Activated CD4-positive, alpha-beta T cell treated with anti-CD3 and anti-CD28 coated beads, Interleukin-2, amount 50 U/mL, for 48 hours (primary cell): ENCODE results near the gene PRKCB.
"Not testable (repeated sequence)": the region's sequence is repeated elsewhere in the genome, so short reads cannot be mapped to it uniquely, and the experiment has no call there.

ENCODE experiments used
- DNase-seq, 2 experiments: peaks; one replicate each; pipeline ENCODE4 v3.0.0-alpha.2; 2020

Gene PRKCB

DNA sequence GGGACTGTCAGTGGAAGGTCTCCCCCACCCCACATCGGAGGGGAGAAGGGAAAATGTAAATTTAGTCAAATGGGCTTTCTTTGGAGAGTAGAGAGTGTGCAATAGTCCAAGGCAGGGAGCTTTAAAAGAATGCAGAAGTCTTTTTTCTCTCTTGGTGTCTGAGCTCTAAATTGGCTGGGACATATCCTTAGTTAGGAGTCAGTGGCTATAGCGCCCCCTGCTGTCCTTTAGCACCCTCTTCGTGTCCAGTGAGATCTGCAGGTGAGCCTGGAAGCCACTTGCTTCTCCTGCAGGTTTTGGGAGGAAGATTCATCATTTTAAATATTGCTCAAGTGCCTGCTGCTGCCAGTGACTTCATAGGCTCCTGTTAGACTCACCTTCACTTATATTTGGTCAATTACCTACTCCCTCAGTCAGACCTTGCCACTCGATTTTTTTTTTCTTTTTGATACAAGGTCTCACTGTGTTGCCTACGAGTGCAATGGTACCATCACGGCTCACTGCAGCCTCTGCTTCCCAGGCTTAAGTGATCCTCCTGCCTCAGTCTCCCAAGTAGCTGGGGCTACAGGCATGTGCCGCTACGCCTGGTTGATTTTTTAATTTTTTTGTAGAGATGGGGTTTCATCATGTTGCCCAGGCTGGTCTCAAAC is 174.8 kb downstream of the PRKCB start:
- peak; percentile 84 to 88 for DNase-seq

DNA sequence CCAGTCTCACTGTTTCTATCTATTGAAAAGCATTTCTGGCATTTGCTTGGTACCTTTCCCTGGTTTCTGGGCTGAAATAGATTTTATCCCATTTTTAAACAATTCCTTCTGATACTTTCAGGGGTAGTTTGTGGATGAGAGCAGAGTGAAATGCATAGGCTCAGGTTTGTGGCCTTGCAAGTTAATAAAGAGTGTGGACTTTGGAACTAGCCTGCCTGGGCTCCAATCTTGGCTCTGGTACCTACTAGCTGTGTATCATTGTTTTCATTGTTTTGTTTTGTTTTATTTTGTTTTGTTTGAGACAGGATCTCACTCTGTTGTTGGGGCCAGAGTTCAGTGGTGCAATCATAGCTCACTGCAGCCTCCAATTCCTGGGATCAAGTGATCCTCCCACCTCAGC is 175.5 kb downstream of the PRKCB start:
- DNase-seq = no peak

DNA sequence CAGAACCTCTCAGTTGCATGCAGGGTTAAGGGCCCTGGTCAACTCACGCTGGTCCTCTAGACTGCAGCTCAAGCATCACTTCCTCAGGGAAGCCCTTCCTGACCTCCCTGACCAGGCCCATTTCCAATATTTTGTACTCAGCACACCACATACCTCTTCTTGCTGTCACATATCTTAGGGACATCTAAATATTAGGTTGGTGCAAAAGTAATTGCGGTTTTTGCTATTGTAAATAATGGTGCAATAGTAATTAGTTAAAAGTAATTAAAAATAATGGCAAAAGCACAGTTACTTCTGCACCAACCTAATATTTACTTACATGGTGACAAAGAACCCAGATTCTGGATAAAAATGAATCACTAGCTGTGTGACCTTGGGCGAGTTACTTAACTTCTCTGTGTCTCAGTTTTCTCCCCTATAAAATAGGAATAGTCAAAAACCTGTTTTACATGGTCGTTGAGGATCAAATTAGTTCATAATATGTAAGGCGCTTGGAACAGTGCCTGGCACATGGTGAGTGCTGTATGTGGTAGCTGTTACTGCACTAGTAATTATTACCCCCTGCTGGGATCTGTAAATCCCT is 177.4 kb downstream of the PRKCB start:
- DNase-seq = no peak

DNA sequence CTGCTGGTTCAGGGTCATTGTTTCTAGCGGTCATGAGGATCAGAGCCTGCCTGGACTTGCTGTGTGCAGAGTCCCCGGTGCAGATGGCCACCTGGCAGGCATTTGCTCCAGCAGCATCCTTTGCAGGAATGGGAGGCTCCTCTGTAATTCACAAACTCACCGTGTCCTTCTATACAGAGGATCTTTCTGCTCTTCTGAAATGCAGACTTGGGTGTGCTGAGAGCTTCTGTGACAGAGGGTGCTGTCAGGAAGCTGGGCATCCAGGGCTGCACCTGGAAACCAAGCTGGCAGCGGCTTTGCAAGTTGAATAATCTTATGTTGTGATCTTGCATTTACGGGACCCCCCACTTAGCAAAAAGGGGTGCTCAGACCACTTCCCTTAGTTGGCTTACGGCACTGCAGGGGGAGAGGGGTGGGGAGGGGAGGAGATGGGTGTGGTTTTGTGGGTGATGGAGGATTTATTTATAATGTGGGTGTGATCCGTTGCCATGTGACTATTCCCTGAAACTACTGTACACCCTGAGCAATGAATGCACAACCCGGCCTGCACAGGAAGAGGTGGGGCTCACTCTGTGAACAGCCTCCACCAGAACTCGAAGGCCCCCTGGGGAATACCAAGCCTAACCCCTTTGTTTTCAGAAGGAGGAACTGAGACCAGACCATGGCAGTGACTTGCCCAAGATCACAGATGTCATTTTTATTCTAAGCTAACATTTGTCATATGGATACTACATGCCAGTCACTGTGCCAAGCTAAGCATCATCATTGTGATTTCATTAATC is 178.3 kb downstream of the PRKCB start:
- DNase-seq = peak; percentile 49 to 63

DNA sequence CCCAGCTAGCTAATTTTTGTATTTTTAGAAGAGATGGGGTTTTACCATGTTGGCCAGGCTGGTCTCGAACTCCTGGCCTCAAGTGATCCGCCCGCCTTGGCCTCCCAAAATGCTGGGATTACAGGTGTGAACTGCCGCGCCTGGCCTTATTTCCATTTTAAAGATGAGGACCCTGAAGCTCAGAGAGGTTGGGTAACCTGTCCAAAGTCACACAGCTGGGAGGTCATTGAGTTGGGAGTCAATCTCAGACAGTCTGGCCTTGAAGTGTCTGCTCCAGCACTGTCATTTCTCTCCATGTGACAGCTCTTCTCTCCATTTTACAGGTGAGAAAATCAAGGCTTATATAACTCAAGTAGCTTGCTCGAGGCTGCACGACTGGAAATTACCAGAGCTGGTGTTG is 179.2 kb downstream of the PRKCB start:
- DNase-seq = not testable (repeated sequence)

DNA sequence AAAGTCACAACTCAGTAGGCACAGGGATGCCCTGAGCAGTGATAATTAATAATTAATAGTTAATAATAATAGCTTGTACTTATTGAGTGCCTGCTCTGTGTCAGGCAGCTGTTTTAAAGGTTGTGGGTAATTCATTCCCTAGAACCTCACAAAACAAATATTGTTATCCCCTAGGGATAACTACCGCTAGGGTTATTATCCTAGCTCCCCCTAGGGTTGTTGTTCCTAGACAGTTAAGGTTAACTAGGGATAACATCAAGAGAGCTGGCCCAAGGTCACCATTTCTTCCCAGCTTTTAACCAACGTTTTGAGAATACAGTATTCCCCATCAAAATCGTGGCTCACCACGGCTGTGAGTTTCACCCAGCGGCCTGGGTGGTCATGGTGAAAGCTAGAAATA is 180.1 kb downstream of the PRKCB start:
- no peak for DNase-seq

DNA sequence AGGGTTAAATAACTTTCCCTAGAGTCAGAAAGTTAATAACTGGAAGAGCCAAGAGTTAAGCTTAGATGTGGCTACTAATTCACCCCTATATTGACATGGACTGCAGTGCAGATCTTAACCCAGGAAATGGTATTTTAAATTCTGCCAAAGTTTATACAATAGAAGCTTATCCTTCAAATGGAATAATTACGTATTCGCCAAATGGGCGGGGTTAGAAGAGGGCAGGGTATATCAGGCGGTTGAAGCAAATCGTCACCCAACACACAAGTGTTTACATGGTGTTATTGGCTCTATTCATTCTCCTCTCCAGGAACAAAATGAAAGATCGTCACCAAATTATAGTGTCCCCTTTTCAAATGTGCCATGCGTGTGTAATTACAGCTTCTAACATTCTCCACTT is 182.7 kb downstream of the PRKCB start:
- DNase-seq = no peak

DNA sequence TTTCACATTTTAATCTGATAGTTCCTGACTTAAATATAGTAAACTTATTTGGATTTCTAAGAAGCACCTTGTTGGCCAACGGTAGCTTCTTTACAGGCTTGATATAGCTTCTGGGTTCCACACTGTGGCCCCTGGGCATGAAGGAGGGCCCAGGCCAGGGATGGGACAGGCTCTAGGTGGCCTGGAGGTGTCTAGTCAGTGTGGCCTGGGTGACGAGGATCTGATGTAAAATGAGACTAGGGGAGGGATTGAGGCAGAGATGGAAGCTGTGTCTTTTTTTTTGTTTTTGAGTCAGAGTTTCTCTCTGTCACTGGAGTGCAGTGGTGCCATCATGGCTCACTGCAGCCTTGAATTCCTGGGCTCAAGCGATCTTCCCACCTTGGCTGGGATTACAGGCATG is 187.0 kb downstream of the PRKCB start:
- DNase-seq = no peak

DNA sequence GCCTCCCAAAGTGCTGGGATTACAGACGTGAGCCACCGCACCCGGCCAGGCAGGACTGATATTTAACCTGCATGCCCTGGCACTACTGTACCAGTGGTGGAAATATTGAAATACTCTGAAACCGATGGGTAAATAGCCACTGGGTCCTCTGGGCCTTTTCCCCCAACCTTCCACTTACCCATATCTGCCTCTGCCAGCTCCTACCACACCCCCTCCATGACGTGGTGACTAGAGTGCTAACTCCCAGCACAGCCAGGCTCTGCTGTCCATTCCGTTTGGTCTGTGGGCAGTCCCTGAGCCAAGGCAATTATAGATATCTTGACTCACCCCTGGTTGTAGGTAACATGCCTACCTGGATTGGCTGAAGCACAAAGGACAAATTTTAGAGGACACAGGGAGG is 187.8 kb downstream of the PRKCB start:
- no peak for DNase-seq

DNA sequence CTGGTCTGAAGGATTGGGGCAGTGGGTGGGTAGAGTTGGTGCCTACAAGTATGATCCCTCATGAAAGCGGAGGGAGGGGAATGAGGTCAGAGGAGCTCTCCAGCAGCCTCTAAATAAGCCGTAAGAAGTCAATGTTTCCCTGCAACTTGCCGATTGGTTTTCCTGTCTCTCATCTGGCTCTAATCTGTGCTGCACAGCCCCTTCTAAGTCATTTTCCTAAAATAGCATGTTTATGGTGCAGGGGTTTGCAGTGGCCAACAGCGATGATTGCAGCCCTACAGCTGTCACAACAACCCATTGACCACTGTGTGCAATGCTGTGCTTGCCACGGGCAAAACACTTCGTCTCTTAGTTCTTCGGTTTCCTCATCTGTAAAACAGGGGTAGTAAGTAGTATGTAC is 189.2 kb downstream of the PRKCB start:
- DNase-seq = no peak

DNA sequence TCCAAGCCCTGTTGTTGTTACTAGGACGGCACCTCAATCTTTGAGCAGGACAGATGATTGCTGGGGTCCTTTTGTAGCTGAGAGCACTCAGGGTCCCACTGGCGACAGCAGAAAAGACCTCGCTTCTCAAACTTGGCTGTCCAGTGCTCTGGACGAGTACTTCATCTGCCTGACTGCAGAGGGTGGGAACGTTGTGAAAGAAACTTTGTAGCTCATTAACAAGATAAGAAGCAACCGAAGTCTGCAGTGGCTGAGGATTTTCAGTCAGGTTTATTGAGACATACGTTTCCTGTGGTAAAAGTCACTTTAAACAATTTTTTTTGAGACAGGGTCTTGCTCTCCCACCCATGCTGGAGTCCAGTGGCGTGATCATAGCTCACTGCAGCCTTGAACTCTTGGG is 191.7 kb downstream of the PRKCB start:
- no peak for DNase-seq

DNA sequence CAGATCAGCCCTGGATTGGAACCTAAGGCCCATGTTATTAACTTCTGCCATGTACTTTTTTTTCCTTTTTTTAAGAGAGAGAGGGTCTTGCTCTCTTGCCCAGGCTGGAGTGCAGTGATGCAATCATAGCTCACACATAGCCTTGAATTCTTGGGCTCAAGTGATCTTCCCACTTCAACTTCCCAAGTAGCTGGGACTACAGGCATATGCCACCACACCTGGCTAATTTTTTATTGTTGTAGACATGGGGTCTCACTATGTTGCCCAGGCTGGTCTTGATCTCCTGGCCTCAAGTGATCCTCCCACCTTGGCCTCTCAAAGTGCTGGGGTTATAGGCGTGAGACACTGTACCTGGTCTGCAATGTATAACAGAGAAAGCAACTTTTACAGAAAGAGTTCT is 194.1 kb downstream of the PRKCB start:
- not testable (repeated sequence) for DNase-seq

DNA sequence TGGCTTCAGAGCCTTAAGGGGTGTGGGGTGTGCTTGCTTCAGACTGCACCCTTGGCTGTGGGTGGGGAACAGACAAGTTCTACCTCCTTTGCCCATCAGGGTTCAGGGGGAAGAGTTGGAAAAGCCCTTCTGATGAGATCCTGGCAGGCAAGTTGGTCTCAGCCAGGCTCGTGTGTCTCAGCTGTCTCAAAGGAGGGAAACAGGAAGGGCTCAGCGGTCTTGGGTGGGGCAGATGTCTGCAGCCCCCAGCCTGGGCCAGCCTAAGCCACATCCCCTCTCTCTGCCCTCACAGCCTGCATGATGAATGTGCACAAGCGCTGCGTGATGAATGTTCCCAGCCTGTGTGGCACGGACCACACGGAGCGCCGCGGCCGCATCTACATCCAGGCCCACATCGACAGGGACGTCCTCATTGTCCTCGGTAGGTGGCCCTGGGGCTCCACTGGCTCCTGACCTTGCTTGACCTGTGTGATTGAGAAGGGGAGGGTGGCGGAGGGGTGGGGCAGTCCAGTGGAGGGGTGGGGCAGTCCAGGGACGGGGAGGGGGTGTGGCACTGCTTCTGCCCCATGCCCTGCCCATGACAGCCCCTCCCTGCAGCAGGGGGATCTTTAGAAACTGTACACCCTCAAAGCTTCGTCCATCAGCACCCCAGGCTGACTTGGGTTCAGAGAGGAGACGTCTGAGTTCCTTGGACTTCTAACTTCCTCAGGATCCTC is 199.5 kb downstream of the PRKCB start:
- DNase-seq = no peak

DNA sequence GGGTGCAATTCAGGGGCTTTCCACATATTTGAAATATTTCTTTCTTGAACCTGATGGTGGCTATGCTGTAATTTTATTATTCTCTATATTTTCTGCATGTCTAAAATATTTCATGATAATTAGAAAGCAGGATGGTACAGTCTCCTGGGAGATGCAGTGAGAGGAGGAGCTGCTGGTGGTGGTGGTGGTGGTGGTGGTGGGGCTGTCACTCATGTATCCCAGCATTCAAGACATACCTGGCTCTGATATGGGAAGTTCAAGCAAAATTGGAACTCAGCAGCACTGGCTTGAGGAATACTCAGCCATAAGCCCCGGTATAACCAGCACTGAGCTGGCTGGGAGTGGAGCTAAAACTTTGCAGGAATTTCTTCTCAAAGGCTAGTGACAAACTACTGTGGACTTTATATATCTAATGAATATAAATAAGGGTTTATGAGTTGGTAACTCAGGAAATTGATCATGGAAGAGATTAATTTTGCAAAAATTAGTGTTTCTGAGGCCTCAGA is 200.3 kb downstream of the PRKCB start:
- no peak for DNase-seq

DNA sequence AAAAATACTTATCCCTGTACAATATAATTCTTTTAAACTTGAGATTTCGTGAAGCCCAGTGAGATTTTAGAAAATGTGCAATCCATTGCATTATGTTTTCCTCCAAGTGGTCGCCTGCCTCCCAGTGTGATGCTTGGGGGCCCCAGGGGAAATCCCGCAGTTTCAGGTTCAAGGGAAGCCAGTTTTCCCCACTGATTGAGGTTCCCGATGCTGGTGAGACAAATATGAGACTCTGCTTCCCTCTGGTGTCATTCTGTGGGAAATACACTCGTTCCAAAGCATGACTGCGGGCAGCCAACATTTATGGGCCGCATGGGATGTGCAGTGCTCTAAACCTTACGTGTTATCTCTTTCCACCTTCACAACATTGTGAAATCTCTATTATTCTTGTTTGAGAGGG is 200.8 kb downstream of the PRKCB start:
- DNase-seq = peak; percentile 30 to 49

DNA sequence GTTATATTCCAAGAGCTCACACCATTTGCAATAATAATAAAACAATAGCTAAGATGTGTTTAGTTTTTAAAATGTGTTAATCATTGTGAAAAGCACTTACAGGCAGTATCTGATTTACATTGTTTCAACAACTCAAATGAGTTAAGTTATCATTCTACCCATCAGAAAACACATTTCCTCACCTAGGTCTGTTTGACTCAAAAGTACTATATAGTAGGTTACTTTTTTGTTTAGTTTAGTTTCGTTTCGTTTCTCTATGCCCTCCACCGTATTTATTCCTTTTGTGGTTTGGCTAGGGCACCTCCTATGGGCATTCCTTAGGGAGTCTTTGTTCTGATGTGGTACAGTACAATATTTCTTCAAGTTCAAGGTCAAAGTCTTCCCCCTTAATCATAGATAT is 201.6 kb downstream of the PRKCB start:
- DNase-seq = no peak

DNA sequence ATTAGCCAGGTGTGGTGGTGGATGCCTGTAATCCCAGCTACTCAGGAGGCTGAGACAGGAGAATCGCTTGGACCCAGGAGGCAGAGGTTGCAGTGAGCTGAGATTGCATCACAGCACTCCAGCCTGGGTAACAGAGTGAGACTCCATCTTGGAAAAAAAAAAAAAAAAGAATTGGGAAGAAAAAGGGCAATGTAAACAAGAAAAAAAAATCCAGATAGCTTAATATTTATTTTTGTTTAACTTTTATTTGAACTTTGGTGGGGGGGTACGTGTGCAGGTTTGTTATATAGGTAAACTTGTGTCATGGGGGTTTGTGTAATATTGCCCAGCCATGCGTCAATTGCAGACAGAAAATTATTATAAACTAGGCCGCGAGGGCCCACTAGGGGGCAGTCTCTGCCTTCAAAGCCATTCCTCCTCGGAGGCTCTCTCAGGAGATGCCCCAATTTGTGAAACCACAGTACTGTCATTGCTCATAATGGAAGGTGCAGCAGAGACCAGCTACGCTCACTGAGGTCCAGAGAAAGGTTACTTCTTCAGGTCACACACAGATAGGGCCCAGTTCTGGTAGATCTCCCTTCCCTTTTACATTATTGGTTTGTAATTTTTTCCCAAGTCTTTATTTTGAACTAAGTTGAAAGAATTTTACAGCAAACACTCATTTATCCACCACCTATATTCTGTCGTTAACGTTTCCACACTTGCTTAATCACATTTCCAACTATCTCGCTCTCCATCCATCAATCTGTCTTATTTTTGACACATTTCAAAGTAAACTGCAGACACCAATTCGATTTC is 206.2 kb downstream of the PRKCB start:
- DNase-seq = peak; percentile 84 to 90

DNA sequence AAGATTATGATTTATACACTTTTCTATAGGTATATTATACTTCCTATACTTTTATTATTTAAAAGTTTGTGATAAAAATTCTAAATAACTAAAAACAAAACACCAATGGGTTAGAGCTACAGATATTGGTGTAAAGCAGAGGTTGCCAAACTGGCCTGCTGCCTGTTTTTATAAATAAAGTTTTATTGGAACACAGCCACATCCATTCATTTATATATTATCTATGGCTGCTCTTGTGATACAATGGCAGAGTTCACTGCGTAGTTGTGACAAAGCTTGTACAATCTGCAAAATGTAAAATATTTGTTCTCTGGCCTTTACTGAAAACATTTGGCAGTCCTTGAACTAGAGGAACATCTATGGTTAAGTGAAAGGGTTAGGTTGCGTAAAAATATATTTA is 208.7 kb downstream of the PRKCB start:
- no peak for DNase-seq

DNA sequence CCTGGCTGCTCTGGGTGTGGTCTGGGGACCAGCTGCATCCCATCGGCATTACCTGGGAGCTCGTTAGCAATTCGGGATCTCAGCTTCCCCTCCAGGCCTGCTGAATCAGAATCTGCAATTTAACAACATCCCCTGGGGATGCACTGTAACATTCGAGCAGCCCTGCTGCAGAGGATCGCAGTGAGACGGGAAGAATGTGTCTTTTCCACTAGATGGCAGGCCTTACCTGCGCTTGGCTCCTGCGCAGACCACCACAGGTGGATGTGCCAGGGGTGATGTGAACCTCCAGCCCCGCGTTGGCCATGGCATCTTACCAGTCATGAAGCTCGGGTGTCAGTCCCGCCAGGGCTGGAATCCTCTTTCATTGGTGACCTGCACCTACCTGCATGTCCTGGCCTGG is 209.9 kb downstream of the PRKCB start:
- no peak for DNase-seq

DNA sequence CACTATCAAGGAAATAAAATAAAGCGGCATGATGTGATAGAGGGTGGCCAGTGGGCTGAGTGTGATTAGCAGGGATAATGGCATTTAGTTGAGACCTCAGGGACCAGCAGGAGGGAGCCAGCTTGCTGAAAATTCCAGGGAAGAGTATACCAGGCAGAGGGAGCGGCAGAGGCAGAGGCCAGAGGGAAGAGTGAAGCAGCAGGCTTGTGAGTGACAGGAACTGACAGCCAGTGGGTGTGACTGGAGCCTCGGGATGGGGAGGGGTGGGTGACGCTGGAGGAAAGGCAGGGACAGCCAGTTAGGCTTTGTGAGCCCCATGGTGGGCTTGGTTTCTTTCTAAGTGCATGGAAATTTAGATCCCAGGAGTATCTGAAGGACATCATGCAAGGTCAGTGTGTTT is 210.7 kb downstream of the PRKCB start:
- DNase-seq = no peak

DNA sequence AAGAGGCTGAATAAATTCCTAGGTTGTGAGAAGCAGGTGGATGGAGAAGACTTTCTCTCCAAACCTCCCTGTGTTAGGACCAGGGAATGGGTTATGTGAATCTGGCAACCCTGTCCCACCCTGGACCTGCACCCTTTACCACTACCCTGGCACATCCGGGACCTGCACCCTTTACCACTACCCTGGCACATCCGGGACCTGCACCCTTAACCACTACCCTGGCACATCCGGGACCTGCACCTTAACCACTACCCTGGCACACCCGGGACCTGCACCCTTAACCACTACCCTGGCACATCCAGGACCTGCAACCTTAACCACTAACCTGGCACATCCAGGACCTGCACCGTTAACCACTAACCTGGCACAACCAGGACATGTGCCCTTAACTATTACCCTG is 213.3 kb downstream of the PRKCB start:
- no peak for DNase-seq

DNA sequence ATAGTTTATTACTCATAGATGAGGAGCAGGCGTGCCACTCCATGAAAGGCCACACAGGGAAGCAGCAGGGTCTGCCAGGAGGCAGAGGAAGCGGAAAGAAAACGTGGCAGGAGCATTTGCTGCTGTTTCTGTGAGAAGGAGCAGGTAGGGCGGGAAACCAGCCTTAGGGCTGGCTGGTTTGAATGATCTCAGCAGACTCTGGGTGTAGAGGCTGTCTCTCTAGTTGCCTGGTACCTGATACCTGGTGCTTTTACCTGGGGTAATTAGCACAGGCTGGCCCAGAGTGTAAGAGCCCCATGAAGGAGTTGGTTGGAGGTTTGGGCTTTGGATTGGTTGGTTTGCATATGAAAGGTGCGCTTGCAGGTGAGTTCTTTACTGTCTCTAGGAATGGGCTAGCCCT is 215.3 kb downstream of the PRKCB start:
- no peak for DNase-seq
